H1 (cell line): Measurements from ENCODE around the gene ZBTB47. TPM values are rescaled to one million over a fixed set of nuclear protein-coding genes. Genes with fewer than 3 reads are reported as not detected.

Experiments
- CTCF ChIA-PET: fragments of 300-600 bp; sonication (Branson Sonifier 250); formaldehyde crosslinking; loops from one replicate; lab custom pipeline; 2021; ENCODE audit not compliant: partially characterized antibody; lab: Charles Lee
- POLR2A ChIA-PET: fragments of 300-600 bp; sonication (Branson Sonifier 250); formaldehyde crosslinking; loops from one replicate; lab custom pipeline; 2021; ENCODE audit warnings: inconsistent platforms; ENCODE audit not compliant: partially characterized antibody; lab: Charles Lee
- DNase-seq, 2 experiments: peaks; one replicate each; pipeline versions ENCODE4 v3.0.0 to v3.0.0-alpha.2; 2010 to 2022; ENCODE audit warnings: low spot score in 2 of 2, low read depth in 1 of 2, mixed read lengths in 1 of 2
- FAIRE-seq: peaks from 2 replicates; lab custom pipeline; 2011; peaks lifted over from hg19 to GRCh38; lab: Jason Lieb, UNC
- H2AFZ ChIP-seq: 2 replicates; pipeline ENCODE4 v1.8.1; 2012; ENCODE audit warnings: low read length, inconsistent platforms
- H2AK5ac ChIP-seq: 2 replicates; pipeline ENCODE4 v1.6.1; 2013; ENCODE audit warnings: low read depth, low read length
- H2BK120ac ChIP-seq: replicated peaks from 2 replicates; pipeline ENCODE3; 2013; ENCODE audit warnings: low read depth, low read length, inconsistent platforms
- H2BK12ac ChIP-seq: 2 replicates; pipeline ENCODE4 v1.6.1; 2013; ENCODE audit warnings: low read depth, low read length
- H2BK15ac ChIP-seq: 2 replicates; pipeline ENCODE4 v1.6.1; 2013; ENCODE audit warnings: low read length
- H2BK20ac ChIP-seq: 2 replicates; pipeline ENCODE4 v1.6.1; 2013; ENCODE audit warnings: low read length
- H2BK5ac ChIP-seq: 2 replicates; pipeline ENCODE4 v1.6.1; 2013; ENCODE audit warnings: low read depth, low read length
- H3K14ac ChIP-seq: 2 replicates; pipeline ENCODE4 v1.6.1; 2013; ENCODE audit warnings: inconsistent platforms; ENCODE audit not compliant: insufficient read length
- H3K18ac ChIP-seq: 2 replicates; pipeline ENCODE4 v1.6.1; 2013; ENCODE audit warnings: low read length; ENCODE audit errors: extremely low read depth
- H3K23ac ChIP-seq: 2 replicates; pipeline ENCODE4 v1.6.1; 2013; ENCODE audit warnings: inconsistent platforms; ENCODE audit not compliant: insufficient read length
- H3K23me2 ChIP-seq: 2 replicates; pipeline ENCODE4 v1.6.1; 2013; ENCODE audit warnings: low read depth, low read length
- H3K27ac ChIP-seq: 2 replicates; pipeline ENCODE4 v1.6.1; 2011; ENCODE audit warnings: low read depth, low read length, inconsistent platforms
- H3K27me3 ChIP-seq, 4 experiments: replicated peaks in 1 of 4; 1 replicate in 1 of 4; 2 replicates in 3 of 4; pipeline versions ENCODE4 v1.6.1 to v1.8.1; 2011 to 2013; ENCODE audit warnings: low read length in 3 of 4, mild to moderate bottlenecking in 3 of 4, inconsistent platforms in 2 of 4, mixed read lengths in 2 of 4, moderate library complexity in 1 of 4; ENCODE audit not compliant: control insufficient read depth in 3 of 4, insufficient read depth in 3 of 4; ENCODE audit errors: extremely low read depth in 1 of 4
- H3K36me3 ChIP-seq, 4 experiments: 2 replicates each; pipeline versions ENCODE4 v1.6.1 to v1.8.1; 2011 to 2013; ENCODE audit warnings: mild to moderate bottlenecking in 4 of 4, low read length in 3 of 4, moderate library complexity in 2 of 4, control low read depth in 1 of 4, inconsistent platforms in 1 of 4; ENCODE audit not compliant: insufficient read depth in 4 of 4, control insufficient read depth in 2 of 4
- H3K4ac ChIP-seq: replicated peaks from 2 replicates; pipeline ENCODE3; 2013; ENCODE audit warnings: low read length, low read depth, mixed read lengths, inconsistent platforms; ENCODE audit not compliant: insufficient read length
- H3K4me1 ChIP-seq, 4 experiments: replicated peaks in 1 of 4; 1 replicate in 1 of 4; 2 replicates in 3 of 4; pipeline versions ENCODE4 v1.6.1 to v1.8.1; 2011 to 2013; ENCODE audit warnings: low read length in 3 of 4, inconsistent platforms in 2 of 4, mixed read lengths in 1 of 4; ENCODE audit not compliant: insufficient read depth in 4 of 4, control insufficient read depth in 3 of 4
- H3K4me2 ChIP-seq, 2 experiments: 2 replicates each; pipeline versions ENCODE4 v1.6.1 to v1.8.1; 2011 to 2013; ENCODE audit warnings: low read depth in 2 of 2, low read length in 2 of 2, control low read depth in 1 of 2, inconsistent platforms in 1 of 2, mild to moderate bottlenecking in 1 of 2; ENCODE audit not compliant: insufficient read depth in 1 of 2
- H3K4me3 ChIP-seq, 4 experiments: fragments of 200-600, 300-600 bp in 1 of 4; sonication (generic), shearing (Covaris generic), sonication (Bioruptor Twin) in 1 of 4; 2 replicates each; pipeline versions ENCODE4 v1.5.1 to v1.8.1; 2011 to 2016; ENCODE audit warnings: low read length in 4 of 4, low read depth in 3 of 4, control low read depth in 2 of 4, inconsistent platforms in 2 of 4, mild to moderate bottlenecking in 2 of 4, mixed read lengths in 1 of 4, moderate library complexity in 1 of 4; ENCODE audit not compliant: insufficient read depth in 2 of 4; ENCODE audit errors: extremely low read depth in 1 of 4
- H3K56ac ChIP-seq: replicated peaks from 2 replicates; pipeline ENCODE3; 2013; ENCODE audit warnings: low read depth, mild to moderate bottlenecking, mixed read lengths, low read length, inconsistent platforms; ENCODE audit not compliant: insufficient read length
- H3K79me1 ChIP-seq: 2 replicates; pipeline ENCODE4 v1.6.1; 2013; ENCODE audit warnings: low read depth, low read length, control low read depth
- H3K79me2 ChIP-seq, 2 experiments: 2 replicates each; pipeline versions ENCODE4 v1.6.1 to v1.8.1; 2012 to 2013; ENCODE audit warnings: low read length in 2 of 2, mild to moderate bottlenecking in 2 of 2, inconsistent platforms in 1 of 2; ENCODE audit not compliant: insufficient read depth in 2 of 2, control insufficient read depth in 1 of 2
- H3K9ac ChIP-seq, 4 experiments: replicated peaks in 1 of 4; 1 replicate in 1 of 4; 2 replicates in 3 of 4; pipeline versions ENCODE4 v1.6.1 to v1.8.1; 2011 to 2013; ENCODE audit warnings: low read depth in 3 of 4, low read length in 3 of 4, control low read depth in 2 of 4, mild to moderate bottlenecking in 2 of 4, moderate library complexity in 2 of 4, inconsistent platforms in 1 of 4; ENCODE audit errors: extremely low read depth in 1 of 4
- H3K9me3 ChIP-seq, 2 experiments: 2 replicates each; pipeline versions ENCODE4 v1.6.1 to v1.8.1; 2012 to 2013; ENCODE audit warnings: mild to moderate bottlenecking in 2 of 2, moderate library complexity in 2 of 2, control low read depth in 1 of 2, inconsistent platforms in 1 of 2, low read depth in 1 of 2, low read length in 1 of 2, mixed read lengths in 1 of 2; ENCODE audit not compliant: insufficient read depth in 2 of 2
- H4K20me1 ChIP-seq, 2 experiments: replicated peaks in 1 of 2; 2 replicates each; pipeline versions ENCODE3 to v1.8.1; 2011 to 2013; ENCODE audit warnings: inconsistent platforms in 2 of 2, low read length in 2 of 2, mild to moderate bottlenecking in 1 of 2; ENCODE audit not compliant: insufficient read depth in 2 of 2, control insufficient read depth in 1 of 2
- H4K5ac ChIP-seq: 2 replicates; pipeline ENCODE4 v1.6.1; 2013; ENCODE audit warnings: low read length, low read depth, mixed read lengths, inconsistent platforms; ENCODE audit not compliant: insufficient read length
- H4K8ac ChIP-seq: 2 replicates; pipeline ENCODE4 v1.8.0; 2013; ENCODE audit warnings: mild to moderate bottlenecking, moderate library complexity, low read length, inconsistent platforms; ENCODE audit not compliant: insufficient read depth; ENCODE audit errors: extremely low read depth
- H4K91ac ChIP-seq: replicated peaks from 2 replicates; pipeline ENCODE3; 2013; ENCODE audit warnings: low read length, mixed read lengths, inconsistent platforms; ENCODE audit not compliant: insufficient read length
- CTBP2 ChIP-seq: IDR thresholded peaks from 2 replicates; pipeline ENCODE4 v1.7.0; 2011; ENCODE audit warnings: borderline replicate concordance, mild to moderate bottlenecking, moderate library complexity, mixed read lengths, low read length; ENCODE audit not compliant: insufficient read depth, insufficient read length
- EP300 ChIP-seq, 2 experiments: IDR thresholded peaks; 1 replicate in 1 of 2; 2 replicates in 1 of 2; pipeline ENCODE4 v1.6.1; 2011 to 2012; ENCODE audit warnings: low read depth in 2 of 2, low read length in 2 of 2, mild to moderate bottlenecking in 2 of 2, borderline replicate concordance in 1 of 2, inconsistent platforms in 1 of 2, moderate library complexity in 1 of 2
- JUN ChIP-seq: IDR thresholded peaks from 2 replicates; pipeline ENCODE4 v1.6.1; 2011; ENCODE audit warnings: low read depth, mild to moderate bottlenecking, improper control_type of control experiment, low read length
- NANOG ChIP-seq: IDR thresholded peaks from 2 replicates; pipeline ENCODE4 v1.6.1; 2011; ENCODE audit warnings: low read length, low read depth, mild to moderate bottlenecking, inconsistent platforms; ENCODE audit not compliant: insufficient read depth, poor library complexity, severe bottlenecking
- PHF8 ChIP-seq: fragments of 200-600 bp; sonication (generic); conservative IDR thresholded peaks from 2 replicates; pipeline ENCODE4 v1.7.1; 2012; ENCODE audit warnings: low read depth, mild to moderate bottlenecking, inconsistent platforms, low read length, moderate library complexity
- POLR2AphosphoS5 ChIP-seq: IDR thresholded peaks from 2 replicates; pipeline ENCODE4 v1.6.1; 2011; ENCODE audit warnings: low read depth, low read length
- POU5F1 ChIP-seq: IDR thresholded peaks from 2 replicates; pipeline ENCODE4 v1.6.1; 2011; ENCODE audit warnings: low read depth, mild to moderate bottlenecking, low read length, moderate library complexity
- RNF2 ChIP-seq: fragments of 200-900, 300-1000 bp; sonication (generic); IDR thresholded peaks from 2 replicates; pipeline ENCODE4 v1.7.1; 2016; ENCODE audit warnings: borderline replicate concordance, low read depth, mild to moderate bottlenecking, antibody characterized with exemption, low read length; ENCODE audit not compliant: poor library complexity, severe bottlenecking; ENCODE audit errors: missing control alignments
- SAP30 ChIP-seq: fragments of 300-600 bp; sonication (generic); IDR thresholded peaks from 2 replicates; pipeline ENCODE4 v1.7.1; 2012; ENCODE audit warnings: low read length, moderate library complexity, mild to moderate bottlenecking, inconsistent platforms; ENCODE audit not compliant: insufficient read depth, insufficient replicate concordance
- SP4 ChIP-seq: IDR thresholded peaks from 2 replicates; pipeline ENCODE4 v1.6.1; 2012; ENCODE audit warnings: low read length, inconsistent platforms
- TAF1 ChIP-seq: IDR thresholded peaks from 2 replicates; pipeline ENCODE4 v1.6.1; 2011; ENCODE audit warnings: mild to moderate bottlenecking, low read depth, low read length
- TBP ChIP-seq: IDR thresholded peaks from 2 replicates; pipeline ENCODE4 v1.6.1; 2011; ENCODE audit warnings: low read depth, low read length, improper control_type of control experiment
- TCF12 ChIP-seq: IDR thresholded peaks from 2 replicates; pipeline ENCODE4 v1.6.1; 2011; ENCODE audit warnings: low read depth, mild to moderate bottlenecking, low read length
- TEAD4 ChIP-seq: IDR thresholded peaks from 2 replicates; pipeline ENCODE4 v1.6.1; 2012; ENCODE audit warnings: low read depth, low read length, inconsistent platforms, mixed read lengths
- WGBS, 2 experiments: shearing (Covaris generic) in 1 of 2; methylation state at CpG; one replicate each; pipeline versions ENCODE4 v1.1.6 to v1.1.7; 2013 to 2015; ENCODE audit warnings: low lambda C conversion rate in 2 of 2, mixed read lengths in 2 of 2, inconsistent platforms in 1 of 2, low coverage in 1 of 2, missing lambda C conversion rate in 1 of 2; ENCODE audit not compliant: insufficient replicate concordance in 2 of 2, insufficient coverage in 1 of 2, insufficient read length in 1 of 2; ENCODE audit errors: extremely low coverage in 1 of 2, missing lambda C conversion rate in 1 of 2; 5-methylcytosine and 5-hydroxymethylcytosine counted together
- polyA plus RNA-seq, 7 experiments: library from polyadenylated mRNA; depleted of rRNA in 3 of 7; stranded (reverse) in 5 of 7; unstranded in 2 of 7; fragments of >200 nt in 5 of 7; fragments of 200-250 nt in 2 of 7; gene quantifications; 1 replicate in 5 of 7; 2 replicates in 1 of 7; 4 replicates in 1 of 7; pipeline versions ENCODE4 v1.2.1 to v1.2.3, GENCODE V29; 2011 to 2013; ENCODE audit warnings: missing spikeins in 2 of 7, mixed read lengths in 2 of 7
- total RNA-seq: library from RNA; stranded (reverse); fragmentation: NEBNext Ultra II Directional; extraction: Animal tissue kit (Norgen Biotek cat#: 25700); gene quantifications from 2 replicates; pipeline ENCODE4 v1.2.1, GENCODE V29; 2021

Gene ZBTB47
- total and polyA plus RNA-seq, 2 of the 8 experiments (the other 6 are each of a cell fraction or from before 2014, with no cell fraction given): 2.8 to 4.1 TPM

- H4K91ac ChIP-seq: no peak overlapping the region
- H3K36me3 ChIP-seq: peaks cover 28 to 82% (median 57%) of the 10 kb centered on the region in 4 experiments
- no peak for TF ChIP-seq EP300 (IDR thresholded peaks at IDR 0.05; ENCODE audit: borderline replicate concordance in 1 of 2, low read depth in 2 of 2, low read length in 2 of 2)
- no peak for TF ChIP-seq CTBP2
- TF ChIP-seq RNF2: no peak
- TF ChIP-seq TCF12: no peak
- no peak for TF ChIP-seq TEAD4
- TF ChIP-seq POLR2AphosphoS5: no peak
- TF ChIP-seq NANOG: no peak
- TF ChIP-seq TAF1: no peak
- no peak for TF ChIP-seq JUN
- TF ChIP-seq SP4: no peak
- no peak for TF ChIP-seq PHF8
- no peak for TF ChIP-seq TBP
- TF ChIP-seq SAP30: no peak
- TF ChIP-seq POU5F1: no peak
These were observed 20.0 kb upstream of the ZBTB47 start for GRCh38 chr3:42633544-42633943.

More at GRCh38 chr3:42633544-42633943, 20.0 kb upstream of the ZBTB47 start:
- no peak overlapping the region for H3K4me3 ChIP-seq
- no peak overlapping the region for H2AK5ac ChIP-seq
- FAIRE-seq: no peak
- H2BK20ac ChIP-seq: no peak overlapping the region
- H2BK5ac ChIP-seq: no peak overlapping the region
- no peak overlapping the region for H2BK12ac ChIP-seq
- H3K27ac ChIP-seq: no peak overlapping the region
- no peak overlapping the region for H3K56ac ChIP-seq
- no peak overlapping the region for H3K18ac ChIP-seq
- no peaks in the 10 kb centered on the region for H3K23me2 ChIP-seq
- no peak overlapping the region for H3K4me2 ChIP-seq
- no peak overlapping the region for H2AFZ ChIP-seq
- 95% methylated on average over 6 of the region's 6 CpGs; no CpG with 5 or more reads in 1 of the 2 experiments for WGBS, 2 experiments
- ChIA-PET POLR2A (interaction anchor here (0.9 to 1.0 kb wide), 2 partner anchors 17 to 18 kb away, joined by 3 read pairs; no protein-coding TSS in a partner anchor), CTCF (interaction anchor here (1.3 kb wide), 1 partner anchor 16 kb away, joined by 3 read pairs; no protein-coding TSS in a partner anchor)
- no peak overlapping the region for H2BK15ac ChIP-seq
- no peak overlapping the region for H3K14ac ChIP-seq
- DNase-seq: no peak
- no peaks in the 10 kb centered on the region for H3K27me3 ChIP-seq
- no peaks in the 10 kb centered on the region for H3K79me2 ChIP-seq
- no peak overlapping the region for H4K5ac ChIP-seq
- H3K9me3 ChIP-seq: no peaks in the 10 kb centered on the region
- H3K23ac ChIP-seq: no peak overlapping the region
- no peaks in the 10 kb centered on the region for H3K79me1 ChIP-seq
- H2BK120ac ChIP-seq: no peak overlapping the region
- H3K4ac ChIP-seq: no peak overlapping the region
- no peak overlapping the region for H3K9ac ChIP-seq
- no peak overlapping the region for H4K8ac ChIP-seq
- peaks cover 2 to 3% of the 10 kb centered on the region in 2 experiments for H4K20me1 ChIP-seq
- H3K4me1 ChIP-seq: peaks cover 0 to 12% (median 11%) of the 10 kb centered on the region in 4 experiments; a peak in 5 of 7 replicates
